HepG2 (cell line): ENCODE results near the gene NUAK2. TPM values are rescaled to one million over a fixed set of nuclear protein-coding genes. Genes with fewer than 3 reads are reported as not detected.

Experiments
- ARID5B ChIP-seq: IDR thresholded peaks from 2 replicates; pipeline ENCODE4 v1.4.0; 2020; ENCODE audit warnings: mild to moderate bottlenecking, missing genetic modification reagents
- ASH2L ChIP-seq: fragments of 300-600, 200-600 bp; sonication (generic); IDR thresholded peaks from 2 replicates; pipeline ENCODE4 v1.7.0; 2017; ENCODE audit warnings: low read depth, mild to moderate bottlenecking, moderate library complexity, mixed read lengths, low read length; ENCODE audit not compliant: insufficient read length
- CSRNP1 ChIP-seq: sonication (generic); formaldehyde crosslinking; IDR thresholded peaks from 2 replicates; pipeline ENCODE4 v1.8.1; 2023; ENCODE audit warnings: mild to moderate bottlenecking, missing genetic modification reagents
- DMAP1 ChIP-seq: IDR thresholded peaks from 2 replicates; pipeline ENCODE4 v1.6.1; 2016
- FOXK1 ChIP-seq: sonication (generic); formaldehyde crosslinking; IDR thresholded peaks from 2 replicates; pipeline ENCODE4 v1.4.0; 2020; ENCODE audit warnings: low read depth, missing genetic modification reagents, borderline replicate concordance
- KMT2A ChIP-seq: sonication (generic); formaldehyde crosslinking; IDR thresholded peaks from 2 replicates; pipeline ENCODE4 v1.4.0; 2020; ENCODE audit warnings: missing genetic modification reagents
- MAX ChIP-seq: IDR thresholded peaks from 2 replicates; pipeline ENCODE4 v1.6.1; 2012; ENCODE audit warnings: inconsistent platforms
- NBN ChIP-seq: fragments of 450-650 bp; conservative IDR thresholded peaks from 2 replicates; pipeline ENCODE4 v1.6.1; 2017
- ONECUT2 ChIP-seq: sonication (generic); formaldehyde crosslinking; IDR thresholded peaks from 2 replicates; pipeline ENCODE4 v1.4.0; 2020; ENCODE audit warnings: missing genetic modification reagents
- PHB2 ChIP-seq: fragments of 450-650 bp; IDR thresholded peaks from 2 replicates; pipeline ENCODE4 v1.6.1; 2018; ENCODE audit not compliant: partially characterized antibody
- POLR2A ChIP-seq, 2 experiments: IDR thresholded peaks; 2 replicates each; pipeline ENCODE4 v1.6.1; 2011; ENCODE audit warnings: low read depth in 2 of 2, low read length in 2 of 2, mild to moderate bottlenecking in 1 of 2, moderate library complexity in 1 of 2; ENCODE audit not compliant: insufficient read depth in 1 of 2
- SALL1 ChIP-seq: sonication (generic); formaldehyde crosslinking; IDR thresholded peaks from 2 replicates; pipeline ENCODE4 v1.8.0; 2022; ENCODE audit warnings: mild to moderate bottlenecking, missing genetic modification reagents
- SOX6 ChIP-seq, 2 experiments: fragments of 450-650 bp in 1 of 2; sonication (generic) in 1 of 2; formaldehyde crosslinking in 1 of 2; IDR thresholded peaks; 2 replicates each; pipeline versions ENCODE4 v1.4.0 to v1.6.1; 2017 to 2020; ENCODE audit warnings: antibody characterized with exemption in 1 of 2, mild to moderate bottlenecking in 1 of 2, missing genetic modification reagents in 1 of 2
- TBX3 ChIP-seq: fragments of 450-650 bp; IDR thresholded peaks from 2 replicates; pipeline ENCODE4 v1.6.1; 2017; ENCODE audit warnings: antibody characterized with exemption, mild to moderate bottlenecking, inconsistent platforms, borderline replicate concordance
- USF2 ChIP-seq, 2 experiments: sonication (generic) in 1 of 2; formaldehyde crosslinking in 1 of 2; IDR thresholded peaks; 2 replicates each; pipeline versions ENCODE4 v1.5.1 to v1.6.1; 2011 to 2020; ENCODE audit warnings: borderline replicate concordance in 1 of 2, low read depth in 1 of 2, low read length in 1 of 2, mild to moderate bottlenecking in 1 of 2, missing genetic modification reagents in 1 of 2, moderate library complexity in 1 of 2
- ZMYM3 ChIP-seq: sonication (generic); formaldehyde crosslinking; IDR thresholded peaks from 2 replicates; pipeline ENCODE4 v1.5.1; 2020; ENCODE audit warnings: mild to moderate bottlenecking, missing genetic modification reagents
- ZNF263 ChIP-seq: sonication (generic); formaldehyde crosslinking; IDR thresholded peaks from 2 replicates; pipeline ENCODE4 v1.4.0; 2020; ENCODE audit warnings: missing genetic modification reagents
- ZNF292 ChIP-seq: sonication (generic); formaldehyde crosslinking; IDR thresholded peaks from 2 replicates; pipeline ENCODE4 v1.8.1; 2022; ENCODE audit warnings: mild to moderate bottlenecking, low read depth, missing genetic modification reagents, borderline replicate concordance
- ZNF446 ChIP-seq: sonication (generic); formaldehyde crosslinking; IDR thresholded peaks from 2 replicates; pipeline ENCODE4 v1.5.0; 2020; ENCODE audit warnings: mild to moderate bottlenecking, missing genetic modification reagents
- ZNF776 ChIP-seq: sonication (generic); formaldehyde crosslinking; IDR thresholded peaks from 2 replicates; pipeline ENCODE4 v1.4.0; 2020; ENCODE audit warnings: mild to moderate bottlenecking, missing genetic modification reagents
- polyA plus RNA-seq, 8 experiments: library from polyadenylated mRNA; depleted of rRNA in 3 of 8; stranded (reverse) in 7 of 8; unstranded in 1 of 8; fragments of >200 nt; fragmentation: Illumina TruSeq in 4 of 8; extraction: Trizol in 4 of 8; gene quantifications; 2 replicates each; pipeline versions ENCODE4 v1.2.1 to v1.2.3, GENCODE V29; 2011 to 2016; ENCODE audit warnings: low read depth in 4 of 8, missing spikeins in 1 of 8, mixed read lengths in 1 of 8; ENCODE audit not compliant: insufficient read depth in 1 of 8
- total RNA-seq, 5 experiments: library from RNA; depleted of rRNA; stranded (reverse); fragments of >200 nt; fragmentation: Illumina TruSeq; extraction: Trizol; gene quantifications; 2 replicates each; pipeline ENCODE4 v1.2.3, GENCODE V29; 2016; ENCODE audit warnings: low read depth in 1 of 5

Gene NUAK2
- total and polyA plus RNA-seq, 2 of the 13 experiments (the other 11 are each of a cell fraction or from before 2014, with no cell fraction given) = 0.75 to 1.1 TPM

GRCh38 chr1:205294175-205294917 lies 27.2 kb downstream of the NUAK2 start (continued):
- TF ChIP-seq SOX6 (IDR thresholded peaks at IDR 0.05) (no peak), SOX6 (CRISPR knock-in tag; IDR thresholded peaks at IDR 0.05) (peak; percentile 73), TBX3 (peak; percentile 43; the same call in 1 of the 2 replicates), ONECUT2 (CRISPR knock-in tag) (no peak), POLR2A (IDR thresholded peaks at IDR 0.05; ENCODE audit: insufficient read depth in 1 of 2, low read depth in 2 of 2, low read length in 2 of 2) (peak in 1 of 2 experiments; percentile 63; a peak in 2 of 4 replicates), CSRNP1 (CRISPR knock-in tag) (no peak), FOXK1 (CRISPR knock-in tag) (no peak), SALL1 (CRISPR knock-in tag) (peak; percentile 60), ASH2L (peak; percentile 71), MAX (peak; percentile 79), KMT2A (CRISPR knock-in tag) (peak; percentile 27; the same call in 1 of the 2 replicates), ZNF776 (CRISPR knock-in tag) (no peak), USF2 (IDR thresholded peaks at IDR 0.05; ENCODE audit: low read depth, low read length) (no peak), USF2 (CRISPR knock-in tag; IDR thresholded peaks at IDR 0.05; ENCODE audit: borderline replicate concordance) (peak; percentile 82; the same call in 1 of the 2 replicates), PHB2 (no peak), ZMYM3 (peak; percentile 57), ZNF292 (CRISPR knock-in tag) (peak; percentile 65; the same call in 1 of the 2 replicates), ZNF263 (CRISPR knock-in tag) (peak; percentile 15; the same call in 1 of the 2 replicates), DMAP1 (CRISPR knock-in tag) (peak; percentile 71), ARID5B (CRISPR knock-in tag) (peak; percentile 54), ZNF446 (CRISPR knock-in tag) (no peak), NBN (no peak)
